Gastroesophageal sphincter (tissue), 3 donors: ENCODE results near the gene PARD3.

Experiments used
- CTCF ChIP-seq, 4 experiments: fragments of 200-600 bp in 2 of 4; fragments of 450-650 bp in 2 of 4; sonication (generic) in 1 of 4; IDR thresholded peaks; one replicate each; pipeline ENCODE4 v1.5.1; 2017 to 2019; ENCODE audit warnings: antibody characterized with exemption in 4 of 4, mild to moderate bottlenecking in 2 of 4, moderate library complexity in 2 of 4
- POLR2A ChIP-seq, 2 donors: fragments of 450-650 bp; IDR thresholded peaks; one replicate each; pipeline ENCODE4 v1.6.1; 2017; ENCODE audit warnings: antibody characterized with exemption in 2 of 2, mild to moderate bottlenecking in 2 of 2, moderate library complexity in 1 of 2

- TF ChIP-seq CTCF (IDR thresholded peaks at IDR 0.05) (no peak), POLR2A (IDR thresholded peaks at IDR 0.05) (no peak)
Measured at GRCh38 chr10:34602478-34602877, 212.6 kb downstream of the PARD3 start.
